Loucy (cell line): ENCODE measurements around the gene PPP2R5E.

Experiments
- EZH2phosphoT487 ChIP-seq: fragments of 200-600 bp; IDR thresholded peaks from 2 replicates; pipeline ENCODE4 v1.6.1; 2018; ENCODE audit warnings: antibody characterized with exemption, mild to moderate bottlenecking, moderate library complexity, borderline replicate concordance
- TF ChIP-seq, protein P1 (sequence below): fragments of 200-600 bp; sonication (generic); conservative IDR thresholded peaks from 2 replicates; pipeline ENCODE4 v1.5.1; 2014; ENCODE audit warnings: mild to moderate bottlenecking, antibody characterized with exemption, low read length

DNA sequence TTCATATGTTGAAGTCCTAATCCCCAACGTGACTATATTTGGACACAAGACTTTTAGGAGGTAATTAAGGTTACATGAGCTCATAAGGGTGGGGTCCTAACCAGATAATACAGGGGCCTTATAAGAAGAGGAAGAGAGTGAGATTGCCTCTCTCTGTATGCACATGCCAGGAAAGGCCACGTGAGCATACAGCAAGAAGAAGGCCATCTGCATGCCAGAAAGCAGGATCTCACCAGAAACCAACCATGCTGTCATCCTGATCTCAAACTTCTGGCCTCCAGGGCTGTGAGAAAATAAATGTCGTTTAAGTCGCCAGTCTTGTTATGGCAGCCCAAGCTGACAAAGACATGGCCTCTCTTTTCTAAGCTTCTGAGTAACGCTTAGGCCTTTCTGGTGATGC is 155.5 kb downstream of the PPP2R5E start:
- TF ChIP-seq, protein P1, sequence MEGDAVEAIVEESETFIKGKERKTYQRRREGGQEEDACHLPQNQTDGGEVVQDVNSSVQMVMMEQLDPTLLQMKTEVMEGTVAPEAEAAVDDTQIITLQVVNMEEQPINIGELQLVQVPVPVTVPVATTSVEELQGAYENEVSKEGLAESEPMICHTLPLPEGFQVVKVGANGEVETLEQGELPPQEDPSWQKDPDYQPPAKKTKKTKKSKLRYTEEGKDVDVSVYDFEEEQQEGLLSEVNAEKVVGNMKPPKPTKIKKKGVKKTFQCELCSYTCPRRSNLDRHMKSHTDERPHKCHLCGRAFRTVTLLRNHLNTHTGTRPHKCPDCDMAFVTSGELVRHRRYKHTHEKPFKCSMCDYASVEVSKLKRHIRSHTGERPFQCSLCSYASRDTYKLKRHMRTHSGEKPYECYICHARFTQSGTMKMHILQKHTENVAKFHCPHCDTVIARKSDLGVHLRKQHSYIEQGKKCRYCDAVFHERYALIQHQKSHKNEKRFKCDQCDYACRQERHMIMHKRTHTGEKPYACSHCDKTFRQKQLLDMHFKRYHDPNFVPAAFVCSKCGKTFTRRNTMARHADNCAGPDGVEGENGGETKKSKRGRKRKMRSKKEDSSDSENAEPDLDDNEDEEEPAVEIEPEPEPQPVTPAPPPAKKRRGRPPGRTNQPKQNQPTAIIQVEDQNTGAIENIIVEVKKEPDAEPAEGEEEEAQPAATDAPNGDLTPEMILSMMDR, result no peak
- TF ChIP-seq EZH2phosphoT487, result no peak
